Prostate gland (tissue), 2 donors: ENCODE measurements around the gene TMEM221.

ENCODE experiments used
- CTCF ChIP-seq, 4 experiments: fragments of 200-600 bp in 2 of 4; fragments of 450-650 bp in 2 of 4; sonication (generic) in 2 of 4; IDR thresholded peaks; 1 replicate in 3 of 4; 2 replicates in 1 of 4; pipeline ENCODE4 v1.5.1; 2016 to 2019; ENCODE audit warnings: antibody characterized with exemption in 4 of 4, mild to moderate bottlenecking in 2 of 4, moderate library complexity in 2 of 4
- POLR2AphosphoS5 ChIP-seq: sonication (generic); formaldehyde crosslinking; IDR thresholded peaks from one replicate; pipeline ENCODE4 v1.6.1; 2017; ENCODE audit warnings: antibody characterized with exemption

- no peak for TF ChIP-seq POLR2AphosphoS5
- TF ChIP-seq CTCF (IDR thresholded peaks at IDR 0.05) = no peak
Measured at GRCh38 chr19:17393002-17393401, 55.5 kb downstream of the TMEM221 start.
